Neuron (in vitro differentiated cells): ENCODE measurements around the gene PDZD7.

Experiments used
- H2AFZ ChIP-seq: one replicate; pipeline ENCODE4 v1.6.1; 2013; ENCODE audit warnings: low read depth, mild to moderate bottlenecking, inconsistent platforms, low read length, moderate library complexity
- H3K27me3 ChIP-seq: one replicate; pipeline ENCODE4 v1.6.1; 2013; ENCODE audit warnings: low read length; ENCODE audit not compliant: insufficient read depth
- H3K36me3 ChIP-seq: one replicate; pipeline ENCODE4 v1.6.1; 2013; ENCODE audit warnings: low read length; ENCODE audit not compliant: insufficient read depth
- H3K4me1 ChIP-seq: one replicate; pipeline ENCODE4 v1.6.1; 2013; ENCODE audit warnings: low read length; ENCODE audit not compliant: insufficient read depth
- H3K4me3 ChIP-seq: 2 replicates; pipeline ENCODE4 v1.5.1; 2013; ENCODE audit warnings: mild to moderate bottlenecking, low read length, moderate library complexity
- H3K9me3 ChIP-seq: one replicate; pipeline ENCODE4 v1.6.1; 2013; ENCODE audit warnings: low read length

PDZD7 gene

DNA sequence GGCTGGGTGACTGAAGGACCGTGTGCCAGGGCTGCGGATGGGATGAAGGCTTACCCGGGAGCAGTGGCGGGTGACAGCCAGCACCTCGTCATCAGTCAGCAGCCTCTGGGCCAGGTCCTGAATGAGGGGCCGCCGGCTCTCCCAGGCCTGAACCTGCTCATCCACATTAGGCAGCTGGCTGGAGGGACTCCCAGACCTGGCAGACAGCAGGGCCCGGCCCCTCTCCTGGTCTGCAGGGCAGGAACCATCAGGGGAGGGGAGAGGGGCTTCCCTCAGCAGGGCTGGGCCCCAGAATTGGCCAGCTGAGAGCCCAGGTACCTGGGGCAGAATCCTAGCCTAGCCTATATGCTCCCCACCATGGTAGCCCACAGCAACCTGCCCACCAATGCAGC is 15.4 kb downstream of the PDZD7 start:
- Histone ChIP-seq H3K36me3 (no peaks in the 10 kb centered on the region), H3K4me1 (peaks cover 3% of the 10 kb centered on the region), H3K9me3 (no peaks in the 10 kb centered on the region), H3K27me3 (peaks cover 40% of the 10 kb centered on the region), H2AFZ (no peak overlapping the region), H3K4me3 (no peak overlapping the region)

DNA sequence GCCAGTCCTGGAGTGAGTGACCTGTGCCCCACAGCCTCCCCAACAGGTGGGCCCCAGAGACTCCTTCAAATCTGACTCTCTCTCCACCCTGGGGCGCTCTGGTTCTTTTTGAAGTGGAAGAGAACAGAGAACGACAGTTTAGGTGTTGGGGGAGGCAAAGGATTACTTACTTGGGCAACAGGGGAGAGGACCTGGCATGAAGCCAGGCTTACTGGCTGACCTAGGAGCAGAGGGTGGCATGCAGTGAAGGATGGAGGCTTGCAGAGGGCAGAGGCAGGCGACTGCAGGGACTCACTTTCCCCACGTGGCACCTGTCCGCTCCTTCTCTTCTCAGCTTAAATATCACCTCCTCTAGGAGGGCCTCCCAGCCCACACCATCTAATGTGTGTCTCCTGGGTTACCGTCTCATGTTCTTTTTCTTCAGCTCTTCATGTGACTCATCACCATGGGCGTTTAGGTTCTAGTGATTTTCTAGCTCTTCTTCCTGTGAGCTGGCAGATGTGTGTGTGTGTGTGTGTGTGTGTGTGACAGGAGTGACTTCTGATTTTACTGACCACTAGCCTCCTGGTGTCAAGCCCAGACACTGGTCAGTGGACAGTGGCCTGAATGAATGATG is 15.9 kb downstream of the PDZD7 start:
- H3K27me3 ChIP-seq: peaks cover 40% of the 10 kb centered on the region
- H3K4me1 ChIP-seq: peaks cover 3% of the 10 kb centered on the region
- H3K4me3 ChIP-seq: no peak overlapping the region
- no peaks in the 10 kb centered on the region for H3K36me3 ChIP-seq
- H2AFZ ChIP-seq: no peak overlapping the region
- H3K9me3 ChIP-seq: no peaks in the 10 kb centered on the region

GRCh38 chr10:101014230-101014884 is 16.6 kb downstream of the PDZD7 start:
- Histone ChIP-seq H2AFZ (no peak overlapping the region), H3K4me3 (no peak overlapping the region), H3K27me3 (peaks cover 40% of the 10 kb centered on the region), H3K4me1 (peaks cover 3% of the 10 kb centered on the region), H3K9me3 (no peaks in the 10 kb centered on the region), H3K36me3 (no peaks in the 10 kb centered on the region)

DNA sequence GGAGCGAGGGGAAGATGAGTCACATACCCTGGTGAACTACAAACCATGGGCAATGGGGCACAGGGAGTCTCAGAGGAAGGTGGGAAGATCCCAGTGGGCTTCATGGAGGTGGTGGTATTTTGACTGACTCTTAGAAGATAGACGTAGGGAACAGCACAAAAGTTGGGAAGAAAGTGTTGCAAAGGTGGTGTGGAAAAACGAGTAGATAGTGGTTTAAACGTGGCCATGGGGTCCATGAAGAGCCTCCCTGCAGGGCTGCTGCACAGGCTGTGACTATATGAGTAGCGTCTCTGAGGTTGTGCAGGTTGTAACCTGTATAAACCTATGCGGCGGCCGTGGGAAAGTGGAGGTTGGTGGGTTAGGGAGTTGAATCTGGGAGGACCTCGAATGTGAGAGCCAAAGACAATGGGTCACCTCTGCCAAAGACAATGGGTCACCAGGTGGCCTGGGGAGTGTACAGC is 17.5 kb downstream of the PDZD7 start:
- H3K36me3 ChIP-seq: no peaks in the 10 kb centered on the region
- H3K27me3 ChIP-seq: peaks cover 32% of the 10 kb centered on the region
- H3K4me3 ChIP-seq: no peak overlapping the region
- no peaks in the 10 kb centered on the region for H3K4me1 ChIP-seq
- H2AFZ ChIP-seq: no peak overlapping the region
- H3K9me3 ChIP-seq: no peaks in the 10 kb centered on the region

GRCh38 chr10:101012525-101013364 is 18.2 kb downstream of the PDZD7 start:
- H2AFZ ChIP-seq: no peak overlapping the region
- H3K9me3 ChIP-seq: no peaks in the 10 kb centered on the region
- H3K4me3 ChIP-seq: no peak overlapping the region
- no peaks in the 10 kb centered on the region for H3K4me1 ChIP-seq
- peaks cover 26% of the 10 kb centered on the region for H3K27me3 ChIP-seq
- no peaks in the 10 kb centered on the region for H3K36me3 ChIP-seq

- H3K36me3 ChIP-seq: peaks cover 6% of the 10 kb centered on the region
- H3K27me3 ChIP-seq: peaks cover 18% of the 10 kb centered on the region
- H3K9me3 ChIP-seq: no peaks in the 10 kb centered on the region
- no peak overlapping the region for H3K4me3 ChIP-seq
- H3K4me1 ChIP-seq: no peaks in the 10 kb centered on the region
- H2AFZ ChIP-seq: no peak overlapping the region
Measured at GRCh38 chr10:101011517-101012423, 19.2 kb downstream of the PDZD7 start.

GRCh38 chr10:101010329-101010728 is 20.6 kb downstream of the PDZD7 start:
- H3K36me3 ChIP-seq: peaks cover 18% of the 10 kb centered on the region
- H3K4me3 ChIP-seq: no peak overlapping the region
- no peaks in the 10 kb centered on the region for H3K9me3 ChIP-seq
- peaks cover 3% of the 10 kb centered on the region for H3K27me3 ChIP-seq
- no peaks in the 10 kb centered on the region for H3K4me1 ChIP-seq
- H2AFZ ChIP-seq: no peak overlapping the region

GRCh38 chr10:101008823-101009423 is 22.0 kb downstream of the PDZD7 start:
- H3K4me1 ChIP-seq: no peaks in the 10 kb centered on the region
- H2AFZ ChIP-seq: no peak overlapping the region
- H3K9me3 ChIP-seq: no peaks in the 10 kb centered on the region
- no peaks in the 10 kb centered on the region for H3K27me3 ChIP-seq
- H3K4me3 ChIP-seq: no peak overlapping the region
- peaks cover 28% of the 10 kb centered on the region for H3K36me3 ChIP-seq

DNA sequence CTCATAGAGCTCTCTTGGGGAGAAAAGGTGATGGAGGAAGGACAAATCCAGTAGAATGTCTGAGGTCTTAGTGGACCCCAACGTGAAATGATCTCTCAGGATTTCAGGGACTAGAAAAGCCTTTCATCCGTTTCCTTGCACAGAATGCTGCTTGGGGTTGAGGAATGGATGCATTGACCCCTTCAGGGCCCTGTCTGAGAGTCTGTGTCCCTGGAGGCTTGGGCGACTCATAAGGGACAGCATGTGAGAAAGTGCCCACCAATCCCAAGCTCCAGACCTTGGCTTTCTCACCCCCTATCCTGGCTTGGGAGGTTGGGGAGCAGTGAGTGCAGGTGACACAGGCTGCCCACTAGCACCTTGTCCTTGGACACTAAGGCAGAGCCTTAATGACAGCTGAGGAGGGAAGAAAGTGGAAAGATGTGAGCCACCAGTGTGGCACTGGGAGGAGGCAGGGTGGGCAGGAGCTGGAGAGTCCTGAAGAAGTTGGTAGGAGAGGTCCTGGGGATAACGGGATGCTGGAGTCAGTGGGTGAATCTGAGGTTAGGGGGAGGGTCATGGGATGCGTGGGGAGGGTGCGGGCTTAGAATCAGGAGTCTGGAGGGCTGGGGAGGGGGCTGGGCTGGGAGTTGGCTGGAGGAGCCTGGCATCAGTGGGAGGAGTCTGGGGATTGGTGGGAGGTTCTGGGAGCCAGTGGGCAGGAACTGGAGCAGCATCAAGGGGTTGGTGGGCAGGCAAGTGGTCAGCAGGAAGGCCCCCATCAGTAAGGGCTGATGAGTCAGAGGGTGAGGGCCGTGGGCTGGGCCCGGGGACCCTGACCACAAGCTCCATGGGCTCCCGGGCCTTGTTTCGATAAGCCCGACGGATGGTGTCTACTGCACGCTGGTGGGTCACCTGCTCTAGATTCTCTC is 22.8 kb downstream of the PDZD7 start:
- Histone ChIP-seq H3K36me3 (peaks cover 35% of the 10 kb centered on the region), H2AFZ (no peak overlapping the region), H3K4me3 (no peak overlapping the region), H3K9me3 (no peaks in the 10 kb centered on the region), H3K27me3 (no peaks in the 10 kb centered on the region), H3K4me1 (no peaks in the 10 kb centered on the region)

DNA sequence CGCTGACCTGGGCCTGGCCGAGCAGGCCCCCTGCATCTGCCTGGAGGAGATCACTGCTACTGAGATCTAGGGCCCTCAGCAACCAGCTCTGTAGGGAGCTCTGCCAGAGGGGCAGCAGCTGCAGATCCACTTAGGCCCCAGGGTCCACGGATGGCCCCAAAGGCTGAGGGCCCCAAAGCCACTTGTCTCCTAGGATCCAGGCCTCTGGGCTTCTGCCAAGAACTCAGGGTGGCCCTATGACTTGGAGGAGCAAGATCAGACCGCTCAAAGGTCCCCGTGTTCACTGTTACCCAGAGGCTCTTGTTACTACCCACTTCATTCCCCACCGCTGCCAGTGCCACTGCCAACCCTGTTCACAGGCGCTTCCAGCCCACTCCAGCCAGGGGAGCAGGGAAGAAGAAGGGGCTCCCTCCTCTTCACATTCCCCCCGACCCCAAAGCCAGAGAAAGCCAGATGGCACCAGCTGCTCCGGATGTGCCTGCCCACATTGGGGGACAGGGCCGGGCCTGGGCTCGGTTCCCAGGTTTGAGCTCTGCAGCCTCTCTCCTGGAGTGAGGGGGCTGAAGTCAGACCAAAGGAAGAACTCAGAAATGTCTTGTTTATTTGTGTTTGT is 23.7 kb downstream of the PDZD7 start:
- H3K9me3 ChIP-seq: no peaks in the 10 kb centered on the region
- H3K36me3 ChIP-seq: peaks cover 41% of the 10 kb centered on the region
- H3K4me3 ChIP-seq: no peak overlapping the region
- no peaks in the 10 kb centered on the region for H3K27me3 ChIP-seq
- no peak overlapping the region for H2AFZ ChIP-seq
- peaks cover under 1% of the 10 kb centered on the region for H3K4me1 ChIP-seq

- H3K9me3 ChIP-seq: no peaks in the 10 kb centered on the region
- no peak overlapping the region for H2AFZ ChIP-seq
- no peak overlapping the region for H3K4me3 ChIP-seq
- H3K36me3 ChIP-seq: peaks cover 41% of the 10 kb centered on the region
- peaks cover 6% of the 10 kb centered on the region for H3K4me1 ChIP-seq
- H3K27me3 ChIP-seq: no peaks in the 10 kb centered on the region
Measured at GRCh38 chr10:101006593-101007098, 24.3 kb downstream of the PDZD7 start.
